Astrocyte of the cerebellum (primary cell): ENCODE data around the gene ACBD7.
A peak's percentile ranks its signal among the peaks of the same experiment; 100 is the strongest.

Source experiments
- DNase-seq: peaks from one replicate; pipeline ENCODE4 v3.0.0-alpha.2; 2011; ENCODE audit warnings: low read depth
- H3K4me3 ChIP-seq: 2 replicates; pipeline ENCODE4 v1.5.1; 2011; ENCODE audit warnings: mild to moderate bottlenecking, low read depth, low read length, moderate library complexity
- CTCF ChIP-seq: IDR thresholded peaks from 2 replicates; pipeline ENCODE4 v1.5.1; 2012; ENCODE audit warnings: low read length, low read depth, moderate library complexity, mild to moderate bottlenecking; ENCODE audit errors: missing control alignments
- in situ Hi-C: cut with HindIII; loops from 2 replicates; pipeline ENCODE4 v1.10.0; 2017; ENCODE audit warnings: low sequenced_read_pairs

ACBD7 gene

GRCh38 chr10:15088428-15089261 is at the start of gene ACBD7:
TSS of gene ACBD7 (minus strand) at chr10:15088776. CDS start at chr10:15088728, 48 bp downstream.
- TF ChIP-seq CTCF: peak; percentile 45
- H3K4me3 ChIP-seq: peak within 1 kb of the TSS; percentile 59
- in situ Hi-C loops: no loop called here
- peak; percentile 42 for DNase-seq

- in situ Hi-C loops: no loop called here
- TF ChIP-seq CTCF: no peak
- DNase-seq: no peak
- H3K4me3 ChIP-seq: no peak overlapping the region
Measured at GRCh38 chr10:15137636-15138035, 49.1 kb upstream of the ACBD7 start.

- in situ Hi-C loops: no loop called here
- DNase-seq: no peak
- H3K4me3 ChIP-seq: no peak overlapping the region
- no peak for TF ChIP-seq CTCF
Measured at GRCh38 chr10:15137036-15137359, 48.4 kb upstream of the ACBD7 start.

GRCh38 chr10:15136129-15137035 is 47.8 kb upstream of the ACBD7 start:
- in situ Hi-C loops: no loop called here
- DNase-seq: no peak
- no peak overlapping the region for H3K4me3 ChIP-seq
- no peak for TF ChIP-seq CTCF

- TF ChIP-seq CTCF: no peak
- in situ Hi-C loops: no loop called here
- no peak overlapping the region for H3K4me3 ChIP-seq
- DNase-seq: no peak
Measured at GRCh38 chr10:15131330-15131729, 42.8 kb upstream of the ACBD7 start.

GRCh38 chr10:15124908-15125307 is 36.3 kb upstream of the ACBD7 start:
- H3K4me3 ChIP-seq: no peak overlapping the region
- no peak for DNase-seq
- no peak for TF ChIP-seq CTCF
- in situ Hi-C loops: no loop called here
